Memory B cell (primary cell): Measurements from ENCODE around the gene PKP1.

Source experiments
- ATAC-seq: fragments of 150-1000 bp; cut with Tn5 transposase; 2 replicates; pipeline ENCODE4 v1.10.0; 2021; ENCODE audit warnings: low read depth, mild to moderate bottlenecking, moderate library complexity
- DNase-seq, 2 donors: peaks; one replicate each; pipeline ENCODE4 v3.0.0; 2022; ENCODE audit warnings: low spot score in 2 of 2
- H3K27ac Mint-ChIP-seq: one replicate; pipeline ENCODE4 v1.8.0; 2022; ENCODE audit warnings: mild to moderate bottlenecking, moderate library complexity, mixed read lengths
- H3K27me3 Mint-ChIP-seq: one replicate; pipeline ENCODE4 v1.8.0; 2022; ENCODE audit warnings: mixed read lengths
- H3K36me3 Mint-ChIP-seq: one replicate; pipeline ENCODE4 v1.8.0; 2022; ENCODE audit warnings: mild to moderate bottlenecking, mixed read lengths
- H3K4me1 Mint-ChIP-seq: one replicate; pipeline ENCODE4 v1.8.0; 2022; ENCODE audit warnings: mixed read lengths
- H3K4me3 Mint-ChIP-seq: one replicate; pipeline ENCODE4 v1.8.0; 2022; ENCODE audit warnings: mild to moderate bottlenecking, moderate library complexity, mixed read lengths
- H3K9me3 Mint-ChIP-seq: one replicate; pipeline ENCODE4 v1.8.0; 2022; ENCODE audit warnings: mixed read lengths

PKP1 gene

GRCh38 chr1:201344206-201345080, 61.1 kb downstream of the PKP1 start:
- Mint-ChIP-seq H3K9me3 (peaks cover 2% of the 10 kb centered on the region), H3K4me1 (peaks cover 3% of the 10 kb centered on the region), H3K4me3 (no peak overlapping the region), H3K27me3 (peaks cover 13% of the 10 kb centered on the region), H3K36me3 (no peaks in the 10 kb centered on the region), H3K27ac (no peak overlapping the region)
- ATAC-seq (no peak), DNase-seq (no peak)

DNA sequence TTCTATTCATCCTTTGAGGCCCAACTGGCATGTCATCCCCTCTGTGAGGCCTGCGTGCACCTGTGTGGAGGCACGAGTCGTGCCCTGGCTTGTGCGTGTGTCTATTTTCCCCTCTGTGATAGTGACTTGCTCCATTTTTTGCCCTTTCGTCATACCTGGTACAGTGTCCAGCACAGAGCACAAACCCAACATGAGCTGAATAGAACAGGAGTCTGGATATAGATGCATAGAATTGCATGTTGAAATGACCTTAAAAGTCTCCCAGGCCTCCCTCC, 61.7 kb downstream of the PKP1 start:
- DNase-seq (no peak), ATAC-seq (no peak)
- H3K9me3 Mint-ChIP-seq: peaks cover 2% of the 10 kb centered on the region
- H3K36me3 Mint-ChIP-seq: no peaks in the 10 kb centered on the region
- H3K27ac Mint-ChIP-seq: no peak overlapping the region
- no peak overlapping the region for H3K4me3 Mint-ChIP-seq
- peaks cover 3% of the 10 kb centered on the region for H3K4me1 Mint-ChIP-seq
- H3K27me3 Mint-ChIP-seq: peaks cover 16% of the 10 kb centered on the region

DNA sequence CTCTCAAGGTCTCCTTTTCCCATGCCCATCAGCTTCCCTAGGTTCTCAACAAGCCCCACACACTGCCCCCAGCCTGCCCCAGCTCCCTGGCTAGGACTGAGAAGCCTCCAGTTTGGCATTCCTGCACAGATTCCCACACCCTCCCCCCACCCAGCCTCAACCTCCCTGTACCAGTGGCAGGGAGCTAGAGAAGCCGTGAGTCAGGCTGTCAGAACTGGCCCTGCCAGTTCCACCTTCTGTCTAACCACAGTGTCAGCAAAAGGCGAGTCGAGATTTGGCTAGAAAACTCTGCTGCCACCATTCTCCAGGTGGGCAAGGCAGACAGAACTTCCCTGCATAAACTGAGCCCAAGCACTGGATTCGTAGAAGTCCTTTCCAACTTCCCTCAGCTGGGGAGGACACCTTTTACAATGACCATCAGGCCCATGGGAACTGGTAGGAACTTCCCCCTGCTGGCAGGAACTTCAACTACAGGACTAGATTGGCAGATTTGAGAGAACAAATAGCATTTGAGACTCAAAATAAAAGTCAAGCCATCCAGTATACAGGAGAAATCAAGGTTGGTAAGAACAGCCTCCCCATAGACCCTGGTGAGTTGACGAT, 63.1 kb downstream of the PKP1 start:
- no peaks in the 10 kb centered on the region for H3K36me3 Mint-ChIP-seq
- no peak overlapping the region for H3K4me3 Mint-ChIP-seq
- H3K4me1 Mint-ChIP-seq: peaks cover 3% of the 10 kb centered on the region
- DNase-seq: no peak
- ATAC-seq: no peak
- peaks cover 21% of the 10 kb centered on the region for H3K27me3 Mint-ChIP-seq
- peaks cover under 1% of the 10 kb centered on the region for H3K9me3 Mint-ChIP-seq
- no peak overlapping the region for H3K27ac Mint-ChIP-seq

DNA sequence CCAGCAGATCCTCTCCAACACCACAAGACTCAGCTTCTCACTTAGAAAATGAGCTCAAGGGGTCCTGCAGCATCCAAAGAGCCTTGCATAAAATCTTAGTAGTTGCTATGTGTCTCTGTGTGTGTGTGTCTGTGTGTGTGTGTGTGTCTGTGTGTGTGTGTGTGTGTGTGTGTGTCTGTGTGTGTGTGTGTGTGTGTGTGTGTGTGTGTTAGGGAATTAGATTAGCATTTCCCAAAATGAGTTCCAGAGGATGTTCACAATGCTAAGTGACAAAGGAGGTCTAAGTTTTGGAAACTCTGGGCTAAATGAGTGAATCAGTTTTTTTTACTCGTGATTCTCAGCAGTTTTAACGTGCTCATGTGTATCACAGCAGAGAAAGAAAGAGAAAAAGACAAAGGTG, 63.7 kb downstream of the PKP1 start:
- H3K36me3 Mint-ChIP-seq: no peaks in the 10 kb centered on the region
- H3K9me3 Mint-ChIP-seq: no peaks in the 10 kb centered on the region
- no peak overlapping the region for H3K4me3 Mint-ChIP-seq
- H3K4me1 Mint-ChIP-seq: peaks cover 3% of the 10 kb centered on the region
- DNase-seq (no peak), ATAC-seq (no peak)
- peaks cover 23% of the 10 kb centered on the region for H3K27me3 Mint-ChIP-seq
- no peak overlapping the region for H3K27ac Mint-ChIP-seq

DNA sequence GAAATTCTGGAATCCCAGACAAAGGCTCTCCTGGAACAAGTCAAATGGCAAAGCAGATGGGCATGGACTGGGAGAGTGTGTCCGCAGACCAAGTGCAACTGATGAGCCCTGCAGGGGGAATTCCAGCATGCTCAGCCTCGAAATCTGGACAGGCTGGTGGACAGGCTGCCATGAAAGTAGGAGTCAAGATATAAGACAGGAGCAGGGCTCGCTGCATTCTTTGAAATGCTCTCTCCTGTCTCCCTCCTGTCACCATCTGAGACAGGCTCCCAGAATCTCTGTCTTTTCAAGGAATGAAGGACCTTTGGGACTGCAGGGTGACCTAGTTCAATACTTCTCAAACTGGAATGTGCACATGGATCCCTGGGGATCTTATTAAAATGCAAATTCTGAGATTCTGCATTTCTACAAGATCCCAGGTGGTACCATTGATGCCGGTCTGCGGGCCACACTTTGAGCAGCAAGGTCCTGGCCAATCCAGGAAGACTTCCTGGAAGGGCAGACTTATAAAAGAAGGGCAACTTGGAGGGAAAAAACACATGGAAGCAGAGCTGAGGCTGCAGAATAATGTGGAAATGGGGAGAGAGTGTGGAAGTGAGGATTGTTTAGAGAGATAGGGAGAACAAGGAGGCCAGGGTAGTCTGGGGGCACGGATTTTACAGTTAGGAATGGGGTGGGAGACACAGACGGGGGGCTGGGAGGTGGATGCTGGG, 64.3 kb downstream of the PKP1 start:
- Mint-ChIP-seq H3K4me3 (no peak overlapping the region), H3K36me3 (no peaks in the 10 kb centered on the region), H3K4me1 (peaks cover 3% of the 10 kb centered on the region), H3K9me3 (no peaks in the 10 kb centered on the region), H3K27me3 (peaks cover 23% of the 10 kb centered on the region), H3K27ac (no peak overlapping the region)
- no peak for ATAC-seq
- DNase-seq: no peak

DNA sequence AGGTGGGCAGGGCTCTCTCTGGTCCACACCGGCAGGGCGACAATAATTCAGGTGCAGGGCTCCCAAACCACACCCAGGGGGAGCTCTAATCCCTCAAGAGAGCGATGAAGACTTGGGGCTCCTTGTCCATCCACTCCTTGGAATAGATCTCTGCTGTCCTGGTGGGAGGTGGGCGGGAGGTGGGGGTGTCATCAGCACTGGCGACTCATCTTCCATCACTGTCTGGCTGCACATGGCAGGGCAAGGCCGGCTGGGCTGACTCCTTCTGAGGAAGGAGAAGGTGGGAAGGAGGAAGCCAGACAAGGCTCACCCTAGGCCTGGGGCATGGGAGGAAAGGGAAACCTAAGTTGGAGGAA, 64.9 kb downstream of the PKP1 start:
- Mint-ChIP-seq H3K27me3 (peaks cover 23% of the 10 kb centered on the region), H3K36me3 (no peaks in the 10 kb centered on the region), H3K9me3 (no peaks in the 10 kb centered on the region), H3K4me1 (peaks cover 3% of the 10 kb centered on the region), H3K4me3 (no peak overlapping the region), H3K27ac (no peak overlapping the region)
- ATAC-seq (no peak), DNase-seq (no peak)

DNA sequence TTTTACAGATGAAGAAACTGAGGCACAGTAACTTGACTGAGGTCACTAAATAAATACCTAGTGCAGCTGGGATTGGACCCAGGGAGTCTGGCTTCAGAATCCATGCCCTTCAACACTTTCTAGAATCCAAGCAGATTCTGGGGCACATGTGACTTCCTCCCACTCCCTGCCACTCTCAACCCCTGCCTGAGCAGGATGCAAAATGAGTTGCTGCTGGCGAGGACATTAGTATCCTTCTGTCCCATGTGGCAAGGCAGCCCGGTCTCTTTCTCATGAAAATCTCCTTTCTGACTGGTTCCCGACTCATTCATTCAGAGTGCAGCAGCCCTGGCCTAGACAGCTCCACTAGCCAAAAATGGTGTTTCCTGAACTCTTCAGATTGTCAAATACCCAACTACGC, 65.8 kb downstream of the PKP1 start:
- DNase-seq: no peak
- H3K9me3 Mint-ChIP-seq: no peaks in the 10 kb centered on the region
- H3K27me3 Mint-ChIP-seq: peaks cover 23% of the 10 kb centered on the region
- H3K27ac Mint-ChIP-seq: no peak overlapping the region
- H3K36me3 Mint-ChIP-seq: no peaks in the 10 kb centered on the region
- H3K4me1 Mint-ChIP-seq: peaks cover 3% of the 10 kb centered on the region
- no peak overlapping the region for H3K4me3 Mint-ChIP-seq
- ATAC-seq: no peak

DNA sequence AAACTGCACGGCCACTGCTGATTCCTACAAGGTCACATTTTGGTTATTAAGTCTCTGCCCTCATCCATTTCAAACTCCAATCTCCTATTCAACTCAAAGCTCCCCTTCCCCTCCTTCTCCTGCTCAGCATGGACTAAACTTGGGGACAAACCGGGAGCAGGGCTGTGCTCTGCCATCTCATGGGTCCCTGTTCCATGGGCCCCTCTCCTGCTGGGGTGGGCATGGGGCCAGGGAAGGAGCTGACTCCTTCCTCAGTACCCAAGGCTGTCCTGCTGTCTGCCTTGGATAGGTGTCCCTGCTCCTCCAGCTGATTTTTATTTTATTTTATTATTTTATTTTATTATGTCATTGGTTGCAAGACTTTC, 67.0 kb downstream of the PKP1 start:
- peaks cover 17% of the 10 kb centered on the region for H3K27me3 Mint-ChIP-seq
- ATAC-seq: no peak
- peaks cover 3% of the 10 kb centered on the region for H3K4me1 Mint-ChIP-seq
- H3K27ac Mint-ChIP-seq: no peak overlapping the region
- no peak overlapping the region for H3K4me3 Mint-ChIP-seq
- no peaks in the 10 kb centered on the region for H3K9me3 Mint-ChIP-seq
- DNase-seq: no peak
- H3K36me3 Mint-ChIP-seq: no peaks in the 10 kb centered on the region

GRCh38 chr1:201350884-201351283, 67.6 kb downstream of the PKP1 start:
- no peak overlapping the region for H3K4me3 Mint-ChIP-seq
- no peaks in the 10 kb centered on the region for H3K36me3 Mint-ChIP-seq
- ATAC-seq (no peak), DNase-seq (no peak)
- peaks cover 19% of the 10 kb centered on the region for H3K27me3 Mint-ChIP-seq
- no peak overlapping the region for H3K27ac Mint-ChIP-seq
- H3K9me3 Mint-ChIP-seq: no peaks in the 10 kb centered on the region
- H3K4me1 Mint-ChIP-seq: peaks cover 3% of the 10 kb centered on the region

GRCh38 chr1:201351617-201352016, 68.3 kb downstream of the PKP1 start:
- no peaks in the 10 kb centered on the region for H3K36me3 Mint-ChIP-seq
- ATAC-seq (no peak), DNase-seq (no peak)
- no peak overlapping the region for H3K27ac Mint-ChIP-seq
- no peaks in the 10 kb centered on the region for H3K9me3 Mint-ChIP-seq
- no peak overlapping the region for H3K4me3 Mint-ChIP-seq
- H3K4me1 Mint-ChIP-seq: peaks cover 3% of the 10 kb centered on the region
- H3K27me3 Mint-ChIP-seq: peaks cover 19% of the 10 kb centered on the region

DNA sequence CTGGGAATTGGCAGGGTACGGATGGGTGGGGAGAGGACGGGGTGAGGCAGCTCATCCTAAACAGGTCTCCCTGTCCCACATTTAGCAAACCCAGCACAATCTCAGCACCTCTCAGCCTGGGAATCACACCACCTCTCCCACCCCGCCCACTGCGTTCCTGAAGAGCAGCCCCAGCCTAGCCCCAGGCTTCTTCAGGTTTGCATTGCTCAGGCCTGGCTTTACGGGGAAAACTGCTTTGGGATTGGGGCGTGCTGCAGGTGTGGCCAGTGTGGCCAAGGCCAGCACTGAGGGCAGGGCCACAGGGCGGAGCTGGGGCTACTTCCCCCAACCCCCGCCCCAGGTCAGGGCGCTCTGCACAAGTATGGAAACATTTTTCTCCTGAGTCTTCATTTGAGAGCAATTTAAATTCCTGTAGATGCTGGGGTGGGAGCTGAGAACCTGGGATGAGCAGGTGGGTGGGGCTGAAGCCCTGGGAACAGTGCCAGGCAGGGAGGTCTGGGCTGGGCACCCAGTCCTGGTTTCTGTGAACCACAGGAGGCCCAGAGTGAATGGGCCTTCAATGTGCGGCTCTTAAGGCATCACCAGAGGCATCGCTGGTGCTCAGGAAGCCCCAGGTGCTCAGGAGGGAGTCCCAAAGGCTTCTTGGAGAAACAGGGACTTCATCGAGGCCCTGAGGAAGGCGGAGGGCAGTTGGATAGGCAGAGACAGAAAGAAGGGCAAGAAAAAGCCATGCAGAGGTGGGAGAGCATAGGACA, 70.1 kb downstream of the PKP1 start:
- H3K36me3 Mint-ChIP-seq: no peaks in the 10 kb centered on the region
- H3K27me3 Mint-ChIP-seq: peaks cover 21% of the 10 kb centered on the region
- ATAC-seq (no peak), DNase-seq (no peak)
- no peaks in the 10 kb centered on the region for H3K9me3 Mint-ChIP-seq
- no peak overlapping the region for H3K4me3 Mint-ChIP-seq
- H3K4me1 Mint-ChIP-seq: no peaks in the 10 kb centered on the region
- H3K27ac Mint-ChIP-seq: no peak overlapping the region

DNA sequence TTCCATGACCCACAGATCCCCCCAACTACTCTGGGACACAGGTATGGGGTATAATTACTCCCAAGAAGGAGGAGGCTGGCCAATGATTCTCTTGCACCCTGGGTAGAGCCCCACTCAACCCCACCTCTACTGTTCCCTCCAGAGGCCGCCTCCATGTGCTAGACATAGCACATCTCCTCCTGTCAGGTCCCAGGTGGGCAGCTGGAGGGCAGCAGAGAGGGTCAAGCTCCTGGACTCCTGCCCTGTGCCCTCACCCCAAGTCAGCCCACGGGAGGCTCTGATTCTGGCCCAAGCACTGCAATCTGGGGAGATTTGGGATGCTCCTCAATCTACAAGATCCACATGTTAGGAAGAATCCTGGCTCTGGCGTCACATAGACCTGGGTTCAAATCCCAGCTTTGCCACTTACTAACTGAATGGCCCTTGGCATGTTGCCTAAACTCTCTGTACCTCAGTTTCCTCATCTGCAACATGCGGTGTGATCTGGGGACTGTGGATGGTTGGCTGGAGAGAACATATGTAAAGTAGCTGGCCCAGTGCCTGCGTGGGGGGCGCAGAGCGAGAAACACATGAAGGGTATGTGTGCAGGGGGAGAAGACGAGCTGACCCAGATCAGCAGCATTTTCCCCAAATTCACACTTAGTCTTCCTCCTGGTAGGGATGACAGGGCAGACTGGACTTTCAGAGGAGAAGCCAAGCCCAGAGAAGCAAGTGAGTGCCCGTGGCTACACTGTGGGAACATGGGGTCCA, 71.0 kb downstream of the PKP1 start:
- no peaks in the 10 kb centered on the region for H3K9me3 Mint-ChIP-seq
- no peak for ATAC-seq
- H3K36me3 Mint-ChIP-seq: no peaks in the 10 kb centered on the region
- H3K27me3 Mint-ChIP-seq: peaks cover 23% of the 10 kb centered on the region
- no peak overlapping the region for H3K27ac Mint-ChIP-seq
- no peak for DNase-seq
- no peak overlapping the region for H3K4me3 Mint-ChIP-seq
- no peaks in the 10 kb centered on the region for H3K4me1 Mint-ChIP-seq

DNA sequence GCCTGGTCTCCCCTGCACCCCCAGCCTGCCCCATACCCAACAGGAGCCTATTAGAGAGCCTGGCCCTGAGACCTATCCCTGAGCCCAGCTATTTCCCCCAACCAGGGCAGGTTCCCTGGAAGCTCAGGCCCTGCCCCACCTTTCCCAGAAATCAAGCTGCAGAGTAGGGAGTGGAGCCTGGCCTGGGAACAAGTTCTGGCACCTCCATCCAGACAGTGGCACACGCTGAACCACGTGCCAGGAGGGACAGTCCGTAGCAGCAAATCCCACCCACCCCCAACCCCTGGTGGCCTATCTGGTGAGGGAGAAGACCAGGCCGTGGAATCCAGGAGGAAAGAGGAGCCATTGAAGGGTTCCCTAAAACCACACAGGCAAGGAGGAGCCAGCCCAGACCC, 71.6 kb downstream of the PKP1 start:
- Mint-ChIP-seq H3K4me1 (no peaks in the 10 kb centered on the region), H3K27me3 (peaks cover 20% of the 10 kb centered on the region), H3K36me3 (no peaks in the 10 kb centered on the region), H3K4me3 (no peak overlapping the region), H3K27ac (no peak overlapping the region), H3K9me3 (no peaks in the 10 kb centered on the region)
- DNase-seq: no peak
- ATAC-seq: no peak

DNA sequence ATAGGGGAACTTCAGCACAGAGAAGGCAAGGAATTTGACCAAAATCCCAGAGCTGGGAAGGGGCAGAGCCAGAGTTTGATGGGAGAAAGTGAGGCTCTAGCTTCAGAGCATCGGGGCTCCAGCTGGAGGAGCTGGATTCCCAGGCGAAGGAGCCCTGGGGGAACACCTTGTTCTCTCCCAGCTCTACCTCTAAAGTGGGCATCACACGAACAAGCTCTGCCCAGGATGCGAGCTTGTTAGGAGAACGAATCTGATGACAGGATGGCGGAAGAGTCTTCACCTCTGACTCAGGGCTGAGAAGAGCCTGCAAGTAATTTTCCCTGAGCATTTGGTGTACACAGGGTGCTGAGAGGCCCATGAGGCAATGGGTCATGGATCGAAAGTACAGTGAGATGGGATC, 72.2 kb downstream of the PKP1 start:
- Mint-ChIP-seq H3K27ac (no peak overlapping the region), H3K36me3 (no peaks in the 10 kb centered on the region), H3K4me1 (no peaks in the 10 kb centered on the region), H3K4me3 (no peak overlapping the region), H3K9me3 (no peaks in the 10 kb centered on the region), H3K27me3 (peaks cover 18% of the 10 kb centered on the region)
- DNase-seq (no peak), ATAC-seq (no peak)
